ENCODE data around the gene EXOC4.

EXOC4 gene

DNA sequence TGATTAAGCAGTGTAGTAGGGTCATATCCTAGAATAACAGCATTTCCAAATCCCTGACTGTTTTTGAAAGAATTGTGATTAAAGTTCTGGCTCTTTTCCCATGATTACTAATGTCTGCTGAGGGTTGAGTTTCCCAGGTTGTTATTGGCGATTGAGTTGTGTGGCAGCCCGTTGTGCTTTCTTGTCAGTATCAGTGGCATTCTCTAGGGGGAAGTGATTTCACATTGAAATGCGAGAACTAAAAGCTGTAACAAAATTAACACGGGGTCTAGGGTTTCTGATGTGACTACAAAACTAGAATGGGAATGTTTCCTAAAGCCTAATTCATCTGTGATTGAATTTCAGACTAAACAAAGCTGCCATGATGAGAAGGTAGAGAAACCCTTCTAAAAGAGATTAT lies 349.4 kb downstream of the EXOC4 start:
- Histone ChIP-seq H3K36me3 (peaks cover 0 to 5% (median 0%) of the 10 kb centered on the region in 11 experiments; a peak in 1 of 22 replicates), H3K4me2 (no peak overlapping the region), H3K9ac (no peak overlapping the region), H3K27me3 (no peaks in the 10 kb centered on the region), H3K27ac (no peak overlapping the region), H3K4me1 (peaks cover 0 to 5% (median 2%) of the 10 kb centered on the region in 10 experiments; a peak in 7 of 20 replicates), H4K20me1 (peaks cover 0 to 42% (median 0%) of the 10 kb centered on the region in 11 experiments; a peak in 2 of 22 replicates), H3K4me3 (no peak overlapping the region), H3K9me3 (replicated peaks in 1 of 11) (no peaks in the 10 kb centered on the region)
- TF ChIP-seq Cebpa-rat (IDR thresholded peaks at IDR 0.05): no peak

- H3K27ac ChIP-seq: no peak overlapping the region
- no peak for TF ChIP-seq Cebpa-rat (IDR thresholded peaks at IDR 0.05)
- no peaks in the 10 kb centered on the region; a peak in 1 of 22 replicates for H3K36me3 ChIP-seq
- H3K4me2 ChIP-seq: no peak overlapping the region
- peaks cover 0 to 29% (median 0%) of the 10 kb centered on the region in 11 experiments; a peak in 3 of 22 replicates for H4K20me1 ChIP-seq
- H3K27me3 ChIP-seq: no peaks in the 10 kb centered on the region
- H3K9me3 ChIP-seq (replicated peaks in 1 of 11): no peaks in the 10 kb centered on the region
- H3K9ac ChIP-seq: no peak overlapping the region
- H3K4me3 ChIP-seq: no peak overlapping the region
- no peaks in the 10 kb centered on the region for H3K4me1 ChIP-seq
Measured at GRCh38 chr7:133606991-133607390, 354.1 kb downstream of the EXOC4 start.

GRCh38 chr7:133609806-133610205 lies 356.9 kb downstream of the EXOC4 start:
- no peaks in the 10 kb centered on the region for H3K4me1 ChIP-seq
- H3K4me3 ChIP-seq: no peak overlapping the region
- H3K9me3 ChIP-seq (replicated peaks in 1 of 11): no peaks in the 10 kb centered on the region
- H3K27ac ChIP-seq: no peak overlapping the region
- no peak overlapping the region for H3K9ac ChIP-seq
- no peaks in the 10 kb centered on the region; a peak in 2 of 22 replicates for H3K36me3 ChIP-seq
- no peaks in the 10 kb centered on the region for H3K27me3 ChIP-seq
- TF ChIP-seq Cebpa-rat (IDR thresholded peaks at IDR 0.05): no peak
- H4K20me1 ChIP-seq: peaks cover 0 to 19% (median 0%) of the 10 kb centered on the region in 11 experiments; a peak in 3 of 22 replicates
- no peak overlapping the region for H3K4me2 ChIP-seq

DNA sequence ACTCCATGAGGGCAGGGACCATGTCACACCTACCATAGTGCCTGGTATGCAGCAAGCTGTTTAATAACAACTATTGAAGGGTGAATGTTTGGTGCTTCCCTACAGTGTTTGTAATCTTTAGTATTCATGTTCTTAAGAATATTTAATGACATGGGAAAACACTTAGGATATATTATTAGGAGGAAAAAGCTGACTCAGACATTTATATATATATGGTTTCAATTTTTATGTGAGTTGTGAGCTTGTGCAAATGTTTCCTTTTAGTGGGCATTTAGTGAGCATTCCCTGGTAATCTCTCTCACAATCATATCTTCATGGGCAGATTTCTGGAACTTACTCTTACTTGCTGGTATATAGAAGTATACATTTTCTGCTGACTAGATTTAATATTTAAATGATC lies 359.1 kb downstream of the EXOC4 start:
- Histone ChIP-seq H3K4me2 (no peak overlapping the region), H3K36me3 (no peaks in the 10 kb centered on the region; a peak in 2 of 22 replicates), H4K20me1 (peaks cover 0 to 25% (median 0%) of the 10 kb centered on the region in 11 experiments; a peak in 3 of 22 replicates), H3K27ac (no peak overlapping the region), H3K9ac (no peak overlapping the region), H3K9me3 (replicated peaks in 1 of 11) (no peaks in the 10 kb centered on the region), H3K4me1 (no peaks in the 10 kb centered on the region), H3K27me3 (no peaks in the 10 kb centered on the region), H3K4me3 (no peak overlapping the region)
- no peak for TF ChIP-seq Cebpa-rat (IDR thresholded peaks at IDR 0.05)

DNA sequence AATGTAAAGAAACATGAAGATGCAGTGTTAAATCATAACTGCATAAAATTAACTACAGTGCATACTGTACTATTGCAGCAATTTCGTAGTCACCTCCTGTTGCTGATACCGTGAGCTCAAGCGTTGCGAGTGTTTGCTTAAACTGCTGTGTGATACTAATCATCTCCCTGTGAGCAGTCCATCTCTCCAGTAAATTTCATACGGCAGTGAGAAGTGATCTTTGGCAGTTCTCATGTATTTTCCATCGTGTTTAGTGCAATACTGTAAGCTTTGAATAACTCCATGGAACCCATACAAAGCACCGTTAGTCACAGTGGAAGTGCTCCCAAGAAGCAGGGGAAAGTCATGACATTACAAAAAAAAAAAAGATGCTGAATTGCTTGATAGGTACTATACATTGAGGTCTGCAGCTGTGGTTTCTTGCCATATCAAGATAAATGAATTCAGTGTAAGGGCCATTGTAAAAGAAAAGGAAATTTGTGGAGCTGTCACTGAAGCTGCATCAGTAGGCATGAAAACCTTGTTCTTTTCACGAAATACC lies 360.4 kb downstream of the EXOC4 start:
- H3K9ac ChIP-seq: no peak overlapping the region

GRCh38 chr7:133614251-133614650 lies 361.4 kb downstream of the EXOC4 start:
- Histone ChIP-seq H3K9ac (no peak overlapping the region), H3K9me3 (replicated peaks in 1 of 11) (no peaks in the 10 kb centered on the region), H3K27me3 (no peaks in the 10 kb centered on the region), H3K27ac (no peak overlapping the region), H3K4me1 (no peaks in the 10 kb centered on the region), H4K20me1 (peaks cover 0 to 24% (median 0%) of the 10 kb centered on the region in 11 experiments; a peak in 1 of 22 replicates), H3K36me3 (peaks cover 0 to under 1% (median 0%) of the 10 kb centered on the region in 11 experiments; a peak in 2 of 22 replicates), H3K4me2 (no peak overlapping the region), H3K4me3 (no peak overlapping the region)
- no peak for TF ChIP-seq Cebpa-rat (IDR thresholded peaks at IDR 0.05)

More for the DNA sequence above, 360.4 kb downstream of the EXOC4 start:
- Histone ChIP-seq H3K9me3 (replicated peaks in 1 of 11) (no peaks in the 10 kb centered on the region), H3K27me3 (no peaks in the 10 kb centered on the region), H4K20me1 (peaks cover 0 to 20% (median 0%) of the 10 kb centered on the region in 11 experiments; a peak in 1 of 22 replicates), H3K4me2 (no peak overlapping the region), H3K27ac (no peak overlapping the region), H3K4me3 (no peak overlapping the region), H3K36me3 (no peaks in the 10 kb centered on the region; a peak in 2 of 22 replicates), H3K4me1 (no peaks in the 10 kb centered on the region)
- no peak for TF ChIP-seq Cebpa-rat (IDR thresholded peaks at IDR 0.05)

GRCh38 chr7:133618970-133619369 lies 366.1 kb downstream of the EXOC4 start:
- Histone ChIP-seq H3K4me3 (no peak overlapping the region), H3K27ac (no peak overlapping the region), H4K20me1 (peaks cover 0 to 17% (median 0%) of the 10 kb centered on the region in 11 experiments; a peak in 2 of 22 replicates), H3K36me3 (0 out of 22 replicates have a peak, but pooled peaks cover 0 to 6% (median 0%) of the 10 kb centered on the region in 11 experiments), H3K9me3 (replicated peaks in 1 of 11) (no peaks in the 10 kb centered on the region), H3K4me2 (no peak overlapping the region), H3K4me1 (no peaks in the 10 kb centered on the region), H3K9ac (no peak overlapping the region), H3K27me3 (no peaks in the 10 kb centered on the region)
- TF ChIP-seq Cebpa-rat (IDR thresholded peaks at IDR 0.05): no peak

- Histone ChIP-seq H4K20me1 (peaks cover 0 to 16% (median 0%) of the 10 kb centered on the region in 11 experiments; a peak in 2 of 22 replicates), H3K4me3 (no peak overlapping the region), H3K27ac (no peak overlapping the region), H3K4me1 (no peaks in the 10 kb centered on the region), H3K9ac (no peak overlapping the region), H3K4me2 (no peak overlapping the region), H3K27me3 (no peaks in the 10 kb centered on the region), H3K36me3 (0 out of 22 replicates have a peak, but pooled peaks cover 0 to 6% (median 0%) of the 10 kb centered on the region in 11 experiments), H3K9me3 (replicated peaks in 1 of 11) (no peaks in the 10 kb centered on the region)
- TF ChIP-seq Cebpa-rat (IDR thresholded peaks at IDR 0.05): no peak
Measured at GRCh38 chr7:133619491-133619890, 366.6 kb downstream of the EXOC4 start.

- TF ChIP-seq Cebpa-rat (IDR thresholded peaks at IDR 0.05): no peak
- H3K27me3 ChIP-seq: no peaks in the 10 kb centered on the region
- H4K20me1 ChIP-seq: peaks cover 0 to 7% (median 0%) of the 10 kb centered on the region in 11 experiments; a peak in 2 of 22 replicates
- H3K9ac ChIP-seq: no peak overlapping the region
- no peak overlapping the region for H3K4me3 ChIP-seq
- no peaks in the 10 kb centered on the region for H3K9me3 ChIP-seq (replicated peaks in 1 of 11)
- no peak overlapping the region for H3K4me2 ChIP-seq
- H3K27ac ChIP-seq: no peak overlapping the region
- H3K36me3 ChIP-seq: peaks cover 0 to 15% (median 0%) of the 10 kb centered on the region in 11 experiments; a peak in 1 of 22 replicates
- no peaks in the 10 kb centered on the region for H3K4me1 ChIP-seq
Measured at GRCh38 chr7:133623721-133624120, 370.8 kb downstream of the EXOC4 start.

DNA sequence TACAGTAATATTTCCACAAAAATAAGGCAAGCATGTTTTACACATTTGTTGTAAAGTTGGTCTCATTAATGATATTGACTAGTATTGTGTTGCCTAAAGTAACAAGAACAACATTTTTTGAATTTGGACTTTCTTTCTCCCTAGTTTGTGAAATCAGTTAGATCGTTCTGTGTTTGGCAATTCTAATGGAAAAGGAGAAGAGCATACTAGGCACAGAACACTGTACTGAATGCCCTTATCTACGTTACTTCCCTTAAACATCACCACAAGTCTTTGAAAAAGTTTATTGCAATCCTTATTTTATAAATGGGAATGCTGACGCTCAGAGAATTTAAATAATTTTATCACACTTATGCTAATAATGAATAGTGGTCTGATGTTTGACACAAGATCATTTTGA lies 372.2 kb downstream of the EXOC4 start:
- no peak overlapping the region for H3K27ac ChIP-seq
- H4K20me1 ChIP-seq: no peaks in the 10 kb centered on the region; a peak in 2 of 22 replicates
- H3K4me2 ChIP-seq: no peak overlapping the region
- peaks cover 0 to 15% (median 4%) of the 10 kb centered on the region in 11 experiments; a peak in 11 of 22 replicates for H3K36me3 ChIP-seq
- TF ChIP-seq Cebpa-rat (IDR thresholded peaks at IDR 0.05): no peak
- no peak overlapping the region for H3K4me3 ChIP-seq
- H3K4me1 ChIP-seq: no peaks in the 10 kb centered on the region
- no peak overlapping the region for H3K9ac ChIP-seq
- H3K9me3 ChIP-seq (replicated peaks in 1 of 11): no peaks in the 10 kb centered on the region
- no peaks in the 10 kb centered on the region for H3K27me3 ChIP-seq
